Measurements from ENCODE around the gene HOXC11.

- TF ChIP-seq POLR2A (IDR thresholded peaks at IDR 0.05) (no peak), POLR2AphosphoS5 (IDR thresholded peaks at IDR 0.05) (no peak)
- TF ChIP-seq, protein P1, sequence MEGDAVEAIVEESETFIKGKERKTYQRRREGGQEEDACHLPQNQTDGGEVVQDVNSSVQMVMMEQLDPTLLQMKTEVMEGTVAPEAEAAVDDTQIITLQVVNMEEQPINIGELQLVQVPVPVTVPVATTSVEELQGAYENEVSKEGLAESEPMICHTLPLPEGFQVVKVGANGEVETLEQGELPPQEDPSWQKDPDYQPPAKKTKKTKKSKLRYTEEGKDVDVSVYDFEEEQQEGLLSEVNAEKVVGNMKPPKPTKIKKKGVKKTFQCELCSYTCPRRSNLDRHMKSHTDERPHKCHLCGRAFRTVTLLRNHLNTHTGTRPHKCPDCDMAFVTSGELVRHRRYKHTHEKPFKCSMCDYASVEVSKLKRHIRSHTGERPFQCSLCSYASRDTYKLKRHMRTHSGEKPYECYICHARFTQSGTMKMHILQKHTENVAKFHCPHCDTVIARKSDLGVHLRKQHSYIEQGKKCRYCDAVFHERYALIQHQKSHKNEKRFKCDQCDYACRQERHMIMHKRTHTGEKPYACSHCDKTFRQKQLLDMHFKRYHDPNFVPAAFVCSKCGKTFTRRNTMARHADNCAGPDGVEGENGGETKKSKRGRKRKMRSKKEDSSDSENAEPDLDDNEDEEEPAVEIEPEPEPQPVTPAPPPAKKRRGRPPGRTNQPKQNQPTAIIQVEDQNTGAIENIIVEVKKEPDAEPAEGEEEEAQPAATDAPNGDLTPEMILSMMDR (IDR thresholded peaks at IDR 0.05), result no peak
Observed at GRCh38 chr12:53995002-53995377, 22.1 kb downstream of the HOXC11 start.
